ENCODE measurements around the gene SSBP3.

SSBP3 gene

GRCh38 chr1:54409156-54410142 is 3.3 kb upstream of the SSBP3 start:
- Histone ChIP-seq H3K4me3 (no peak overlapping the region), H3K36me3 (no peaks in the 10 kb centered on the region), H3K27me3 (no peaks in the 10 kb centered on the region), H3K27ac (peak overlapping the region; percentile 84 to 89), H3K4me1 (peaks cover 0 to 29% (median 16%) of the 10 kb centered on the region in 4 donors), H3K9me3 (no peaks in the 10 kb centered on the region)
- DNase-seq = no peak
- intact Hi-C loops (cut with DNase I; ENCODE audit: low total_unique reads) = loop anchor here (5.0 kb wide), 2 partner anchors 133 to 287 kb away; no protein-coding TSS in a partner anchor
- TF ChIP-seq CTCF (IDR thresholded peaks at IDR 0.05) = no peak

GRCh38 chr1:54408147-54409066 is 2.2 kb upstream of the SSBP3 start:
- peaks cover 0 to 38% (median 23%) of the 10 kb centered on the region in 4 donors for H3K4me1 ChIP-seq
- H3K9me3 ChIP-seq = no peaks in the 10 kb centered on the region
- intact Hi-C loops (cut with DNase I; ENCODE audit: low total_unique reads) = loop anchor here (5.0 kb wide), 1 partner anchor 286 kb away; no protein-coding TSS in a partner anchor
- H3K27ac ChIP-seq = peak overlapping the region; percentile 84 to 89
- H3K36me3 ChIP-seq = no peaks in the 10 kb centered on the region
- DNase-seq = peak in 1 of 2 donors; percentile 52
- no peaks in the 10 kb centered on the region for H3K27me3 ChIP-seq
- no peak for TF ChIP-seq CTCF (IDR thresholded peaks at IDR 0.05)
- H3K4me3 ChIP-seq = no peak overlapping the region

GRCh38 chr1:54407404-54408146 is 1.4 kb upstream of the SSBP3 start:
- Histone ChIP-seq H3K27me3 (no peaks in the 10 kb centered on the region), H3K9me3 (no peaks in the 10 kb centered on the region), H3K27ac (peak overlapping the region; percentile 84 to 89), H3K4me1 (peaks cover 0 to 45% (median 25%) of the 10 kb centered on the region in 4 donors), H3K4me3 (peak overlapping the region; percentile 83 to 84), H3K36me3 (peaks cover 0 to 2% (median under 1%) of the 10 kb centered on the region in 3 donors)
- no peak for TF ChIP-seq CTCF (IDR thresholded peaks at IDR 0.05)
- intact Hi-C loops (cut with DNase I; ENCODE audit: low total_unique reads) = loop anchor here (1.0 to 5.0 kb wide), 2 partner anchors 81 to 285 kb away; no protein-coding TSS in a partner anchor
- peak; percentile 77 to 83 for DNase-seq

GRCh38 chr1:54407154-54407403 is 885 bp upstream of the SSBP3 start:
- Histone ChIP-seq H3K27ac (peak overlapping the region; percentile 84 to 89), H3K27me3 (no peaks in the 10 kb centered on the region), H3K9me3 (no peaks in the 10 kb centered on the region), H3K4me3 (peak overlapping the region; percentile 83 to 84), H3K4me1 (peaks cover 0 to 48% (median 28%) of the 10 kb centered on the region in 4 donors), H3K36me3 (peaks cover 1 to 7% (median 5%) of the 10 kb centered on the region in 3 donors)
- intact Hi-C loops (cut with DNase I; ENCODE audit: low total_unique reads) = loop anchor here (1.0 to 5.0 kb wide), 2 partner anchors 81 to 285 kb away; no protein-coding TSS in a partner anchor
- peak in 1 of 2 donors; percentile 76 for DNase-seq
- no peak for TF ChIP-seq CTCF (IDR thresholded peaks at IDR 0.05)

- Histone ChIP-seq H3K4me1 (peaks cover 0 to 51% (median 33%) of the 10 kb centered on the region in 4 donors), H3K27ac (peak overlapping the region; percentile 82 to 89), H3K36me3 (peaks cover 13 to 19% (median 17%) of the 10 kb centered on the region in 3 donors), H3K27me3 (no peaks in the 10 kb centered on the region), H3K4me3 (peak overlapping the region; percentile 83 to 84), H3K9me3 (no peaks in the 10 kb centered on the region)
- intact Hi-C loops (cut with DNase I; ENCODE audit: low total_unique reads) = loop anchor here (5.0 kb wide), 1 partner anchor 284 kb away; no protein-coding TSS in a partner anchor
- no peak for TF ChIP-seq CTCF (IDR thresholded peaks at IDR 0.05)
- no peak for DNase-seq
These were observed 298 bp downstream of the SSBP3 start for GRCh38 chr1:54405898-54406293.

All from tibial artery (tissue), 4 donors.